Measurements from ENCODE around the gene LACTBL1.

GRCh38 chr1:22953057-22953739 lies 19.5 kb downstream of the LACTBL1 start:
- TF ChIP-seq CTCF (conservative IDR thresholded peaks at IDR 0.05; ENCODE audit: low read depth, low read length) (no peak), RCOR1 (IDR thresholded peaks at IDR 0.05; ENCODE audit: insufficient replicate concordance, low read length) (no peak), POLR2A (IDR thresholded peaks at IDR 0.05; ENCODE audit: low read depth, low read length) (no peak), CEBPB (IDR thresholded peaks at IDR 0.05; ENCODE audit: low read depth, low read length) (no peak), MAFK (IDR thresholded peaks at IDR 0.05; ENCODE audit: low read depth, low read length) (no peak), CHD1 (IDR thresholded peaks at IDR 0.05; ENCODE audit: low read depth, low read length) (no peak), BHLHE40 (IDR thresholded peaks at IDR 0.05; ENCODE audit: low read depth, low read length) (no peak)
